Fibroblast of pulmonary artery (primary cell): ENCODE data around the gene MRPS35.

Experiments
- DNase-seq: peaks from one replicate; pipeline ENCODE4 v3.0.0-alpha.2; 2010; ENCODE audit warnings: low read depth
- H3K4me3 ChIP-seq: replicated peaks from 2 replicates; pipeline ENCODE4 v1.5.1; 2011; ENCODE audit warnings: low read depth, mild to moderate bottlenecking, control low read depth, low read length, moderate library complexity
- CTCF ChIP-seq: IDR thresholded peaks from 2 replicates; pipeline ENCODE4 v1.5.1; 2011; ENCODE audit warnings: mild to moderate bottlenecking, control low read depth, low read length, inconsistent platforms; ENCODE audit errors: missing control alignments

The MRPS35 gene

DNA sequence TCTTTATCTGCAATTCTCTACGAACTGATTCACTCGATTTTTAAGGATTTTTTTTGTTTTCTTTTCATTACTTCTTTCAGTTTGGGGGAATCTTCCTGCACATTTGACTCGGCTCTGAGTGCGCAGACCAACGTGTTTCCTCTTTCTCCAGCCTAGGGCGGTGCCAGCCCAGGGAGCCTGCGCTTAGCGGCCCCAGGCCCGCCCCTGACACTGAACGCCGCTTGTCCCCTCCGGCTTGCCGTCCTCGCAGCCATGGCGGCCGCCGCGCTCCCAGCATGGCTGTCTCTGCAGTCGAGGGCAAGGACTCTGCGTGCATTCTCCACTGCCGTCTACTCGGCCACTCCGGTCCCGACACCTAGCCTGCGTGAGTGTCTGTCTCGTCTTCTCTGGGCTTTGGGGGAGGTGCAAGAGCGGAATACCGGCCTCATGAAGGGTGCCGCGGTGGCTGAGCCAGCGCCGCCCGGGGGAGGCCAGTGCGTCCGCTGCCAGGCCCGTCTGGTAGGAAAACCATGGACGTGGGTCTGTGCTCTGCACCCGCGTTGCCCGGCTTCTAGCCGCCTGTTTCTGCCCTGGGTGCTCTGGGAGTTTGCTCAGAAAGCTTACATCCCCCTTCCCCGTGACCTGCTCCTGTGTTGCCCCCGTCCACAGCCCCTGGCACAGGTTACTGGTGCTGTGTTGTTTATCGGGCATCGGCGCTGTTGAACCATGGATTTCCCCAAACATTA, at the start of gene MRPS35:
Gene MRPS35, plus strand, starts transcription at position 241 of the 725 bp plus-strand sequence. Its CDS starts 12 bp downstream, at position 253.
- TF ChIP-seq CTCF: no peak
- DNase-seq: peak; percentile 95
- H3K4me3 ChIP-seq: peak within 1 kb of the TSS; percentile 99

DNA sequence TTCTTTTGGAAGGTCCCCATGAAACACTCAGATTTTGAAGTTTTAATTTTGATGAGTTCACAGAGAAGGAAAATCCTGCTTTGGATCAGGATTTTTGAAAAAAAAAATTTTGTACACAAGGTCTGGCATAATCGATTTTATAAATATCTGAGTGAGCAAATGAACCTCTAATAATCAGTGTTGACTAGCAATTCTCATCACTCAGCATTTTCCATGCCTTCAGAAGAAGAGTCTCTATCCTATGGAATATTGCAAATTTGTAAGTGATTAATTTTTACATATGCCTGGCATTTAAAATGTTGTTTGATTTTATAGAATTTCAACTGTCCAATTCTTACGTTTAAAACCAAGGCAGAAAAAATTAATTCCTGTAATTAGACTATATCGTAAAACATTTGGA, 44.9 kb upstream of the MRPS35 start:
- DNase-seq: no peak
- no peak for TF ChIP-seq CTCF
- H3K4me3 ChIP-seq: no peak overlapping the region

DNA sequence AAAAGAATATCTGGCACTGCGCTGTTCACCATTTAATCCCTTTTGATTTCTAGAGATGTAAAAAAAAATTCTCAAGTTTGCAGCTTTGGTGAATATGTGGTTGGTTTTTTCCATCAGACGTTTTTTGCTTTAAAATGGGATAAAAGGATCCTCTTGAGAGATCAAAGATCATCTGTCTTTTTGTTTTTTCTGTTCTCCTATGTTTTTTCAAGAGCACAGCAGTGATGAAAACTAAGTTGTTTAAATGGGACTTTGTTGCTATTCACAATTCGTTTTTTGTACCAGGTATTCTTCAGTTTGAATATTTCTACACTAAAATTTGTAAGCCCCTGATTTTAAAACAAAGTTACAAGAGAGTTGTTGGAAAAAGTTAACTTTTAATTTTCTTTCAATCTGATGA, 44.1 kb upstream of the MRPS35 start:
- no peak for TF ChIP-seq CTCF
- H3K4me3 ChIP-seq: no peak overlapping the region
- no peak for DNase-seq

GRCh38 chr12:27667540-27667939, 43.1 kb upstream of the MRPS35 start:
- no peak for TF ChIP-seq CTCF
- no peak overlapping the region for H3K4me3 ChIP-seq
- peak; percentile 65 for DNase-seq

- no peak for TF ChIP-seq CTCF
- H3K4me3 ChIP-seq: no peak overlapping the region
- no peak for DNase-seq
Observed at GRCh38 chr12:27672051-27672450, 38.6 kb upstream of the MRPS35 start.

- no peak for DNase-seq
- no peak for TF ChIP-seq CTCF
- H3K4me3 ChIP-seq: no peak overlapping the region
Observed at GRCh38 chr12:27672643-27673042, 38.0 kb upstream of the MRPS35 start.
